CD14-positive monocyte (primary cell): ENCODE results near the gene SEMA4D. TPM values are rescaled to one million over a fixed set of nuclear protein-coding genes. Genes with fewer than 3 reads are reported as not detected.

Experiments used
- DNase-seq, 3 donors: peaks; one replicate each; pipeline ENCODE4 v3.0.0-alpha.2; 2011 to 2022
- H2AFZ ChIP-seq: 2 replicates; pipeline ENCODE4 v1.6.0; 2012; ENCODE audit warnings: mild to moderate bottlenecking, low read depth, low read length, inconsistent platforms; ENCODE audit not compliant: insufficient read depth, poor library complexity, severe bottlenecking
- H3K27ac ChIP-seq, 2 donors: 1 replicate in 1 of 2; 2 replicates in 1 of 2; pipeline ENCODE4 v1.5.1; 2012 to 2013; ENCODE audit warnings: low read length in 2 of 2, control low read depth in 1 of 2, inconsistent platforms in 1 of 2, low read depth in 1 of 2, mild to moderate bottlenecking in 1 of 2
- H3K27me3 ChIP-seq, 2 donors: one replicate each; pipeline versions ENCODE4 v1.6.0 to v1.6.1; 2011 to 2013; ENCODE audit warnings: low read length in 2 of 2; ENCODE audit not compliant: control insufficient read depth in 2 of 2, insufficient read depth in 2 of 2
- H3K36me3 ChIP-seq, 2 donors: replicated peaks in 1 of 2; 1 replicate in 1 of 2; 2 replicates in 1 of 2; pipeline versions ENCODE4 v1.5.1 to v1.6.1; 2012 to 2013; ENCODE audit warnings: low read length in 2 of 2, control low read depth in 1 of 2, inconsistent platforms in 1 of 2, mild to moderate bottlenecking in 1 of 2; ENCODE audit not compliant: insufficient read depth in 2 of 2, control insufficient read depth in 1 of 2
- H3K4me1 ChIP-seq, 2 donors: 1 replicate in 1 of 2; 2 replicates in 1 of 2; pipeline versions ENCODE4 v1.5.1 to v1.6.1; 2012 to 2013; ENCODE audit warnings: low read length in 2 of 2, control low read depth in 1 of 2, inconsistent platforms in 1 of 2, mild to moderate bottlenecking in 1 of 2, moderate library complexity in 1 of 2; ENCODE audit not compliant: insufficient read depth in 2 of 2, control insufficient read depth in 1 of 2
- H3K4me2 ChIP-seq: replicated peaks from 2 replicates; pipeline ENCODE3; 2012; ENCODE audit warnings: low read length, moderate library complexity, mild to moderate bottlenecking; ENCODE audit not compliant: poor library complexity, severe bottlenecking; ENCODE audit errors: extremely low read depth
- H3K4me3 ChIP-seq, 3 experiments: fragments of 200-600 bp in 1 of 3; sonication (generic) in 1 of 3; replicated peaks in 1 of 3; 1 replicate in 2 of 3; 2 replicates in 1 of 3; pipeline ENCODE4 v1.5.1; 2011 to 2013; ENCODE audit warnings: low read length in 3 of 3, mild to moderate bottlenecking in 3 of 3, control low read depth in 2 of 3, low read depth in 2 of 3, inconsistent platforms in 1 of 3, moderate library complexity in 1 of 3
- H3K79me2 ChIP-seq: 2 replicates; pipeline ENCODE4 v1.6.0; 2012; ENCODE audit warnings: mild to moderate bottlenecking, control low read depth, inconsistent platforms, low read length, moderate library complexity; ENCODE audit not compliant: insufficient read depth
- H3K9ac ChIP-seq: 2 replicates; pipeline ENCODE4 v1.6.0; 2017; ENCODE audit warnings: low read length, mild to moderate bottlenecking; ENCODE audit not compliant: insufficient read depth, poor library complexity, severe bottlenecking
- H3K9me3 ChIP-seq, 2 donors: replicated peaks in 1 of 2; 1 replicate in 1 of 2; 2 replicates in 1 of 2; pipeline versions ENCODE4 v1.5.1 to v1.6.1; 2012 to 2013; ENCODE audit warnings: low read length in 2 of 2, control low read depth in 1 of 2; ENCODE audit not compliant: control insufficient read depth in 1 of 2, insufficient read depth in 1 of 2
- H4K20me1 ChIP-seq: 2 replicates; pipeline ENCODE4 v1.6.0; 2012; ENCODE audit warnings: mild to moderate bottlenecking, low read length, control low read depth, moderate library complexity; ENCODE audit not compliant: insufficient read depth
- H3K27ac Mint-ChIP-seq, 7 donors: one replicate each; pipeline ENCODE4 v1.8.0; 2020; ENCODE audit warnings: mild to moderate bottlenecking in 7 of 7, mixed read lengths in 7 of 7, moderate library complexity in 6 of 7, inconsistent platforms in 2 of 7
- H3K27me3 Mint-ChIP-seq, 3 donors: one replicate each; pipeline ENCODE4 v1.8.0; 2021 to 2022; ENCODE audit warnings: low read depth in 3 of 3, mild to moderate bottlenecking in 3 of 3, mixed read lengths in 3 of 3, moderate library complexity in 3 of 3, inconsistent platforms in 1 of 3
- H3K36me3 Mint-ChIP-seq, 2 donors: one replicate each; pipeline ENCODE4 v1.8.0; 2020; ENCODE audit warnings: mixed read lengths in 2 of 2, inconsistent platforms in 1 of 2, mild to moderate bottlenecking in 1 of 2
- H3K4me1 Mint-ChIP-seq: one replicate; pipeline ENCODE4 v1.8.0; 2020; ENCODE audit warnings: mild to moderate bottlenecking, mixed read lengths
- H3K4me3 Mint-ChIP-seq, 2 donors: one replicate each; pipeline ENCODE4 v1.8.0; 2020; ENCODE audit warnings: mild to moderate bottlenecking in 2 of 2, mixed read lengths in 2 of 2, moderate library complexity in 1 of 2
- H3K9me3 Mint-ChIP-seq, 7 donors: one replicate each; pipeline ENCODE4 v1.8.0; 2020 to 2022; ENCODE audit warnings: mixed read lengths in 7 of 7, mild to moderate bottlenecking in 6 of 7, moderate library complexity in 6 of 7, inconsistent platforms in 2 of 7
- CTCF ChIP-seq: fragments of 200-600 bp; IDR thresholded peaks from one replicate; pipeline ENCODE4 v1.8.0; 2022; ENCODE audit warnings: antibody characterized with exemption, mild to moderate bottlenecking
- WGBS: methylation state at CpG from one replicate; pipeline ENCODE4 v1.1.5; 2013; ENCODE audit warnings: missing lambda C conversion rate; ENCODE audit not compliant: insufficient coverage; 5-methylcytosine and 5-hydroxymethylcytosine counted together
- intact Hi-C, 2 donors: fragments of 100-400 bp; cut with micrococcal nuclease; formaldehyde crosslinking; loops; one replicate each; pipeline versions ENCODE4 v1.15.0 to v1.15.1; 2023
- polyA plus RNA-seq, 3 donors: library from polyadenylated mRNA; depleted of rRNA in 1 of 3; unstranded in 2 of 3; stranded (reverse) in 1 of 3; fragments of 300-500 nt in 2 of 3; fragments of >200 nt in 1 of 3; fragmentation: Illumina TruSeq in 2 of 3; gene quantifications; 1 replicate in 2 of 3; 2 replicates in 1 of 3; pipeline ENCODE4 v1.2.3, GENCODE V29; 2012 to 2021

SEMA4D gene
- polyA plus RNA-seq, 3 donors: 28.2 to 117 (median 28.6) TPM

- H3K27ac ChIP-seq: peak overlapping the region; percentile 26 to 85
- no peaks in the 10 kb centered on the region for H3K27me3 ChIP-seq
- H3K4me1 Mint-ChIP-seq: peaks cover 46% of the 10 kb centered on the region
- no peaks in the 10 kb centered on the region for H3K27me3 Mint-ChIP-seq
- H3K36me3 Mint-ChIP-seq: peaks cover 93 to 96% of the 10 kb centered on the region in 2 donors
- peaks cover 11% of the 10 kb centered on the region for H4K20me1 ChIP-seq
- no peak overlapping the region for H3K4me2 ChIP-seq
- H3K4me3 Mint-ChIP-seq: no peak overlapping the region
- H3K36me3 ChIP-seq: peaks cover 88 to 93% of the 10 kb centered on the region in 2 donors
- H2AFZ ChIP-seq: no peak overlapping the region
- no peak for DNase-seq
- peaks cover 0 to 2% (median 0%) of the 10 kb centered on the region in 7 donors for H3K9me3 Mint-ChIP-seq
- no peaks in the 10 kb centered on the region for H3K9me3 ChIP-seq
- intact Hi-C loops: no loop called here
- 98% methylated on average over 10 of the region's 10 CpGs for WGBS
- no peak overlapping the region for H3K9ac ChIP-seq
- H3K4me1 ChIP-seq: peaks cover 28 to 50% of the 10 kb centered on the region in 2 donors
- TF ChIP-seq CTCF: no peak
- no peak overlapping the region for H3K4me3 ChIP-seq
- H3K27ac Mint-ChIP-seq: peak overlapping the region; percentile 36 to 96 (median 90)
- peaks cover 11% of the 10 kb centered on the region for H3K79me2 ChIP-seq
Measured at GRCh38 chr9:89390068-89390555, 107.8 kb downstream of the SEMA4D start.

- H3K4me1 ChIP-seq: peaks cover 28 to 50% of the 10 kb centered on the region in 2 donors
- intact Hi-C loops: loop anchor here in 1 of 2 donors (10.0 kb wide), 3 partner anchors 74 to 166 kb away; partner anchors contain the start of genes CKS2 and SECISBP2
- Mint-ChIP-seq H3K36me3 (peaks cover 90 to 96% of the 10 kb centered on the region in 2 donors), H3K9me3 (peaks cover 0 to 2% (median 0%) of the 10 kb centered on the region in 7 donors), H3K4me3 (no peak overlapping the region), H3K4me1 (peaks cover 52% of the 10 kb centered on the region), H3K27ac (peak overlapping the region; percentile 73 to 96 (median 94)), H3K27me3 (peaks cover 0 to 1% (median 0%) of the 10 kb centered on the region in 3 donors)
- H3K27me3 ChIP-seq: no peaks in the 10 kb centered on the region
- WGBS: over 99% methylated on average over 12 of the region's 12 CpGs
- H2AFZ ChIP-seq: no peak overlapping the region
- no peak overlapping the region for H3K4me3 ChIP-seq
- no peak overlapping the region for H3K4me2 ChIP-seq
- no peaks in the 10 kb centered on the region for H3K9me3 ChIP-seq
- H3K79me2 ChIP-seq: peaks cover 12% of the 10 kb centered on the region
- H3K9ac ChIP-seq: peak overlapping the region; percentile 33
- H4K20me1 ChIP-seq: peaks cover 6% of the 10 kb centered on the region
- no peak for DNase-seq
- H3K36me3 ChIP-seq: peaks cover 89 to 93% of the 10 kb centered on the region in 2 donors
- TF ChIP-seq CTCF: no peak
- peak overlapping the region; percentile 85 for H3K27ac ChIP-seq
Measured at GRCh38 chr9:89388868-89389177, 109.1 kb downstream of the SEMA4D start.
